PC-3 (cell line): ENCODE data around the gene TOLLIP. TPM values are rescaled to one million over a fixed set of nuclear protein-coding genes. Genes with fewer than 3 reads are reported as not detected.

ENCODE experiments used
- ATAC-seq: fragments of 200-7000 bp; cut with Tn5 transposase; 2 replicates; pipeline ENCODE4 v1.9.1; 2020; ENCODE audit warnings: mild to moderate bottlenecking, moderate library complexity
- BruUV-seq: library from RNA; stranded (reverse); fragments of 400-500 nt; replicated peaks from 2 replicates; lab custom pipeline; 2021; lab: Mats Ljungman, UMichigan
- CTCF ChIA-PET: fragments of 300-600 bp; sonication (Branson Sonifier 250); formaldehyde crosslinking; loops from one replicate; lab custom pipeline; 2022; ENCODE audit warnings: antibody characterized with exemption; lab: Charles Lee
- POLR2A ChIA-PET: fragments of 300-600 bp; sonication (Branson Sonifier 250); formaldehyde crosslinking; loops from one replicate; lab custom pipeline; 2022; ENCODE audit warnings: antibody characterized with exemption; ENCODE audit not compliant: unreplicated experiment; lab: Charles Lee
- DNase-seq: peaks from one replicate; pipeline ENCODE4 v3.0.0-alpha.2; 2015
- H2AFZ ChIP-seq: fragments of 300-600 bp; sonication (generic); 2 replicates; pipeline ENCODE4 v1.6.0; 2016; ENCODE audit warnings: antibody characterized with exemption, low read length
- H3F3A ChIP-seq: fragments of 300-600 bp; sonication (generic); one replicate; pipeline ENCODE4 v1.6.0; 2017; ENCODE audit warnings: antibody characterized with exemption, low read length, control low read depth, mild to moderate bottlenecking; ENCODE audit not compliant: unreplicated experiment
- H3K27ac ChIP-seq: fragments of 300-600 bp; sonication (generic); 2 replicates; pipeline ENCODE4 v1.5.1; 2016; ENCODE audit warnings: mild to moderate bottlenecking, low read length
- H3K27me3 ChIP-seq: fragments of 300-600 bp; sonication (generic); 2 replicates; pipeline ENCODE4 v1.6.1; 2016; ENCODE audit warnings: low read length, mixed read lengths
- H3K36me3 ChIP-seq: fragments of 300-600 bp; sonication (generic); 2 replicates; pipeline ENCODE4 v1.6.1; 2016; ENCODE audit warnings: low read depth, mixed run types, low read length, mixed read lengths
- H3K4me1 ChIP-seq: fragments of 300-600 bp; sonication (generic); 2 replicates; pipeline ENCODE4 v1.5.1; 2016; ENCODE audit warnings: low read length; ENCODE audit not compliant: insufficient read depth
- H3K4me2 ChIP-seq: fragments of 300-600 bp; sonication (generic); 2 replicates; pipeline ENCODE4 v1.6.0; 2016; ENCODE audit warnings: low read length
- H3K4me3 ChIP-seq: fragments of 300-600 bp; sonication (generic); 2 replicates; pipeline ENCODE4 v1.5.1; 2016; ENCODE audit warnings: mild to moderate bottlenecking, low read length, mixed read lengths
- H3K79me2 ChIP-seq: fragments of 300-600 bp; sonication (generic); 2 replicates; pipeline ENCODE4 v1.6.1; 2017; ENCODE audit warnings: low read length, mixed read lengths
- H3K9ac ChIP-seq: fragments of 300-600 bp; sonication (generic); 2 replicates; pipeline ENCODE4 v1.6.0; 2016; ENCODE audit warnings: mild to moderate bottlenecking, low read length
- H3K9me2 ChIP-seq: fragments of 300-600 bp; sonication (generic); replicated peaks from 2 replicates; pipeline ENCODE4 v1.6.1; 2016; ENCODE audit warnings: mixed run types, low read length, mixed read lengths
- H3K9me3 ChIP-seq: fragments of 300-600 bp; sonication (generic); 2 replicates; pipeline ENCODE4 v1.6.1; 2016; ENCODE audit warnings: low read length, mixed read lengths
- H4K20me1 ChIP-seq: fragments of 300-600 bp; sonication (generic); 2 replicates; pipeline ENCODE4 v1.6.1; 2016; ENCODE audit warnings: low read length, mixed read lengths
- CTCF ChIP-seq: fragments of 300-600 bp; sonication (generic); conservative IDR thresholded peaks from 2 replicates; pipeline ENCODE4 v1.5.1; 2017; ENCODE audit warnings: antibody characterized with exemption, low read depth, mild to moderate bottlenecking, low read length
- EZH2 ChIP-seq: fragments of 300-600 bp; sonication (generic); IDR thresholded peaks from one replicate; pipeline ENCODE4 v1.6.1; 2017; ENCODE audit warnings: antibody characterized with exemption, mild to moderate bottlenecking, low read length; ENCODE audit not compliant: unreplicated experiment
- EZH2phosphoT487 ChIP-seq: fragments of 300-600 bp; sonication (generic); IDR thresholded peaks from 2 replicates; pipeline ENCODE4 v1.6.1; 2018; ENCODE audit warnings: mild to moderate bottlenecking, antibody characterized with exemption, low read length, borderline replicate concordance
- intact Hi-C: fragments of 100-400 bp; cut with micrococcal nuclease; formaldehyde crosslinking; loops from 2 replicates; pipeline ENCODE4 v1.9.0; 2023
- total RNA-seq: library from RNA; depleted of rRNA; stranded (reverse); fragments of >200 nt; gene quantifications from 2 replicates; pipeline ENCODE4 v1.2.3, GENCODE V29; 2014

Gene TOLLIP
- total RNA-seq, 1 experiment from 2014 or later, result 43.2 TPM

- Histone ChIP-seq H3K36me3 (no peaks in the 10 kb centered on the region), H3K4me1 (no peaks in the 10 kb centered on the region), H3K4me2 (no peak overlapping the region), H3F3A (no peaks in the 10 kb centered on the region), H2AFZ (no peak overlapping the region), H3K27ac (no peak overlapping the region), H3K79me2 (no peaks in the 10 kb centered on the region), H3K4me3 (no peak overlapping the region), H3K9me2 (no peaks in the 10 kb centered on the region), H3K9ac (no peak overlapping the region), H3K9me3 (no peaks in the 10 kb centered on the region), H3K27me3 (no peaks in the 10 kb centered on the region), H4K20me1 (no peaks in the 10 kb centered on the region)
- intact Hi-C loops, result no loop called here
- TF ChIP-seq EZH2phosphoT487 (no peak), EZH2 (no peak), CTCF (no peak)
- ATAC-seq (no peak), DNase-seq (no peak)
- CTCF ChIA-PET, result no interaction called here
- POLR2A ChIA-PET, result no interaction called here
- no TSS peak for BruUV-seq
Observed at GRCh38 chr11:1281974-1282365, 27.5 kb downstream of the TOLLIP start.

GRCh38 chr11:1281326-1281973 is 28.0 kb downstream of the TOLLIP start:
- Histone ChIP-seq H3K4me3 (no peak overlapping the region), H3K27me3 (no peaks in the 10 kb centered on the region), H3K9me3 (no peaks in the 10 kb centered on the region), H3K4me1 (no peaks in the 10 kb centered on the region), H3K4me2 (no peak overlapping the region), H3K9me2 (no peaks in the 10 kb centered on the region), H3K36me3 (no peaks in the 10 kb centered on the region), H3K9ac (no peak overlapping the region), H3K79me2 (no peaks in the 10 kb centered on the region), H3F3A (no peaks in the 10 kb centered on the region), H2AFZ (no peak overlapping the region), H4K20me1 (no peaks in the 10 kb centered on the region), H3K27ac (no peak overlapping the region)
- ChIA-PET POLR2A (no interaction called here), CTCF (no interaction called here)
- ATAC-seq (no peak), DNase-seq (no peak)
- intact Hi-C loops, result no loop called here
- TF ChIP-seq EZH2 (no peak), EZH2phosphoT487 (no peak), CTCF (no peak)
- BruUV-seq, result no TSS peak
